GM12878 (cell line): ENCODE measurements around the gene TGFBR3. TPM values are rescaled to one million over a fixed set of nuclear protein-coding genes. Genes with fewer than 3 reads are reported as not detected.

Source experiments
- ATAC-seq: fragments of 200-7000 bp; cut with Tn5 transposase; 3 replicates; pipeline ENCODE4 v1.9.1; 2020; ENCODE audit warnings: mild to moderate bottlenecking, moderate library complexity
- BruUV-seq: library from RNA; stranded (reverse); fragments of 400-500 nt; replicated peaks from 2 replicates; lab custom pipeline; 2021; lab: Mats Ljungman, UMichigan
- CTCF ChIA-PET: fragments of 300-600 bp; sonication (Branson Sonifier 250); formaldehyde crosslinking; extraction: SDS; loops from one replicate; lab custom pipeline; 2021; ENCODE audit warnings: inconsistent platforms; lab: Yijun Ruan, JAX
- POLR2A ChIA-PET: fragments of 350-600 bp; formaldehyde crosslinking; extraction: SDS; loops from one replicate; lab custom pipeline; 2021; ENCODE audit warnings: inconsistent platforms; lab: Charles Lee
- RAD21 ChIA-PET: fragments of 300-600 bp; sonication (Branson Sonifier 250); formaldehyde crosslinking; loops from one replicate; lab custom pipeline; 2023; ENCODE audit warnings: antibody characterized with exemption; ENCODE audit not compliant: unreplicated experiment; lab: Charles Lee
- SMC1A ChIA-PET: fragments of 300-600 bp; sonication (Branson Sonifier 250); formaldehyde crosslinking; loops from one replicate; lab custom pipeline; 2023; ENCODE audit not compliant: unreplicated experiment, uncharacterized antibody; lab: Charles Lee
- DNase-seq: peaks from one replicate; pipeline ENCODE4 v3.0.0-alpha.2; 2011; ENCODE audit warnings: low read depth, low spot score
- FAIRE-seq: peaks from 3 replicates; lab custom pipeline; 2011; peaks lifted over from hg19 to GRCh38; lab: Jason Lieb, UNC
- H2AFZ ChIP-seq: 2 replicates; pipeline ENCODE4 v1.6.0; 2011; ENCODE audit warnings: low read depth, low read length, control low read depth; ENCODE audit not compliant: control insufficient read depth
- H3K27ac ChIP-seq: 2 replicates; pipeline ENCODE4 v1.5.1; 2011; ENCODE audit warnings: control low read depth; ENCODE audit not compliant: control insufficient read depth, insufficient read depth
- H3K27me3 ChIP-seq, 2 experiments: replicated peaks in 1 of 2; 2 replicates each; pipeline versions ENCODE4 v1.6.0 to v1.6.1; 2011; ENCODE audit warnings: low read length in 1 of 2; ENCODE audit not compliant: control insufficient read depth in 2 of 2, insufficient read depth in 2 of 2
- H3K36me3 ChIP-seq, 2 experiments: 2 replicates each; pipeline ENCODE4 v1.5.1; 2011; ENCODE audit warnings: low read length in 1 of 2; ENCODE audit not compliant: control insufficient read depth in 2 of 2, insufficient read depth in 2 of 2
- H3K4me1 ChIP-seq: 2 replicates; pipeline ENCODE4 v1.6.1; 2011; ENCODE audit warnings: mild to moderate bottlenecking, low read length, moderate library complexity, mixed read lengths; ENCODE audit not compliant: control insufficient read depth, insufficient read depth
- H3K4me2 ChIP-seq: 2 replicates; pipeline ENCODE4 v1.6.0; 2011; ENCODE audit warnings: control low read depth; ENCODE audit not compliant: control insufficient read depth, insufficient read depth
- H3K4me3 ChIP-seq: fragments of 200-600 bp; sonication (generic); 2 replicates; pipeline ENCODE4 v1.5.1; 2016
- H3K79me2 ChIP-seq: 2 replicates; pipeline ENCODE4 v1.6.0; 2011; ENCODE audit warnings: low read length; ENCODE audit not compliant: control insufficient read depth, insufficient read depth
- H3K9ac ChIP-seq: 2 replicates; pipeline ENCODE4 v1.8.0; 2011; ENCODE audit warnings: low read length, control low read depth, mixed read lengths; ENCODE audit not compliant: control insufficient read depth, insufficient read depth
- H3K9me3 ChIP-seq: replicated peaks from 3 replicates; pipeline ENCODE4 v1.5.1; 2011; ENCODE audit warnings: mild to moderate bottlenecking, low read length; ENCODE audit not compliant: control insufficient read depth, insufficient read depth
- H4K20me1 ChIP-seq: 2 replicates; pipeline ENCODE4 v1.6.0; 2011; ENCODE audit not compliant: control insufficient read depth, insufficient read depth
- ATF7 ChIP-seq: fragments of 450-650 bp; IDR thresholded peaks from 2 replicates; pipeline ENCODE4 v1.6.1; 2016; ENCODE audit warnings: low read depth, mild to moderate bottlenecking
- CUX1 ChIP-seq: IDR thresholded peaks from 2 replicates; pipeline ENCODE4 v1.6.1; 2012; ENCODE audit warnings: improper control_type of control experiment, low read depth, low read length; ENCODE audit not compliant: insufficient replicate concordance
- E2F4 ChIP-seq: IDR thresholded peaks from 2 replicates; pipeline ENCODE4 v1.6.1; 2012; ENCODE audit warnings: low read depth, low read length, improper control_type of control experiment
- EGR1 ChIP-seq, 2 experiments: IDR thresholded peaks; 1 replicate in 1 of 2; 2 replicates in 1 of 2; pipeline ENCODE4 v1.6.1; 2011 to 2012; ENCODE audit warnings: low read depth in 2 of 2, low read length in 2 of 2, borderline replicate concordance in 1 of 2, mild to moderate bottlenecking in 1 of 2, moderate library complexity in 1 of 2
- JUND ChIP-seq: IDR thresholded peaks from 2 replicates; pipeline ENCODE4 v1.6.1; 2012; ENCODE audit warnings: low read depth, mild to moderate bottlenecking, low read length, improper control_type of control experiment, moderate library complexity
- KDM1A ChIP-seq: fragments of 200-600 bp; sonication (generic); IDR thresholded peaks from 2 replicates; pipeline ENCODE4 v1.6.1; 2016; ENCODE audit warnings: borderline replicate concordance
- MYB ChIP-seq: fragments of 150-350 bp; IDR thresholded peaks from 2 replicates; pipeline ENCODE4 v1.6.1; 2014; ENCODE audit warnings: mild to moderate bottlenecking, low read depth, low read length, borderline replicate concordance
- NR2C2 ChIP-seq: IDR thresholded peaks from 2 replicates; pipeline ENCODE4 v1.6.1; 2011; ENCODE audit warnings: borderline replicate concordance, low read depth; ENCODE audit not compliant: control insufficient read depth, insufficient read length
- RBBP5 ChIP-seq: fragments of 200-600 bp; sonication (generic); conservative IDR thresholded peaks from 2 replicates; pipeline ENCODE4 v1.6.1; 2016
- RCOR1 ChIP-seq: conservative IDR thresholded peaks from 2 replicates; pipeline ENCODE4 v1.6.1; 2012; ENCODE audit warnings: low read depth, low read length, improper control_type of control experiment
- SIX5 ChIP-seq: IDR thresholded peaks from 2 replicates; pipeline ENCODE4 v1.6.1; 2011; ENCODE audit warnings: mild to moderate bottlenecking, low read depth, low read length, moderate library complexity; ENCODE audit not compliant: severe bottlenecking
- SREBF1 ChIP-seq: IDR thresholded peaks from 2 replicates; pipeline ENCODE4 v1.6.1; 2012; ENCODE audit warnings: mild to moderate bottlenecking, low read length
- TARDBP ChIP-seq: IDR thresholded peaks from 2 replicates; pipeline ENCODE4 v1.6.1; 2016; ENCODE audit warnings: borderline replicate concordance
- ZBTB11 ChIP-seq: fragments of 450-650 bp; formaldehyde crosslinking; IDR thresholded peaks from 2 replicates; pipeline ENCODE4 v1.5.0; 2022; ENCODE audit warnings: mild to moderate bottlenecking, missing genetic modification characterization
- ZNF274 ChIP-seq: IDR thresholded peaks from one replicate; pipeline ENCODE4 v1.8.0; 2011; ENCODE audit not compliant: insufficient read length, insufficient read depth
- WGBS: methylation state at CpG from one replicate; pipeline ENCODE4 v1.1.6; 2016; ENCODE audit warnings: low lambda C conversion rate; ENCODE audit not compliant: insufficient replicate concordance, insufficient coverage; ENCODE audit errors: missing lambda C conversion rate; 5-methylcytosine and 5-hydroxymethylcytosine counted together
- in situ Hi-C: fragments of 300-500 bp; cut with MboI; formaldehyde crosslinking; loops from 9 replicates; pipeline ENCODE4 v1.14.3; 2018; ENCODE audit warnings: mixed read lengths
- intact Hi-C: fragments of 100-400 bp; cut with micrococcal nuclease; formaldehyde crosslinking; loops from one replicate; pipeline ENCODE4 v1.14.2; 2022; ENCODE audit not compliant: unreplicated experiment
- polyA plus RNA-seq, 11 experiments: library from polyadenylated mRNA; depleted of rRNA in 4 of 11; unstranded in 6 of 11; stranded (reverse) in 5 of 11; fragments of >200 nt; fragmentation: Nextera tagmentation in 4 of 11; fragmentation: Illumina TruSeq in 1 of 11; extraction: Ambion mirVana in 4 of 11; extraction: Trizol in 1 of 11; gene quantifications; 1 replicate in 1 of 11; 2 replicates in 10 of 11; pipeline versions ENCODE4 v1.2.1 to v1.2.3, GENCODE V29; 2011 to 2016; ENCODE audit warnings: inconsistent platforms in 2 of 11, missing spikeins in 2 of 11, low read depth in 1 of 11
- total RNA-seq, 4 experiments: library from RNA; depleted of rRNA in 3 of 4; stranded (reverse); fragments of >200 nt in 3 of 4; fragmentation: Illumina TruSeq in 1 of 4; extraction: Trizol in 1 of 4; gene quantifications; 2 replicates each; pipeline versions ENCODE4 v1.2.1 to v1.2.3, GENCODE V29; 2013 to 2021

TGFBR3 gene
- total and polyA plus RNA-seq, 10 of the 15 experiments (the other 5 are each of a cell fraction or from before 2014, with no cell fraction given): 2.7 to 16.5 (median 12.6) TPM

GRCh38 chr1:91745640-91746373, 140.1 kb downstream of the TGFBR3 start:
- ChIA-PET POLR2A (no interaction called here), CTCF (no interaction called here), RAD21 (no interaction called here), SMC1A (no interaction called here)
- H3K27me3 ChIP-seq: no peaks in the 10 kb centered on the region
- no peak overlapping the region for H3K27ac ChIP-seq
- 45% methylated on average over 5 of the region's 5 CpGs for WGBS
- DNase-seq (no peak), ATAC-seq (no peak), FAIRE-seq (no peak)
- H3K4me3 ChIP-seq: no peak overlapping the region
- intact Hi-C loops: no loop called here
- H4K20me1 ChIP-seq: no peaks in the 10 kb centered on the region
- peaks cover 3% of the 10 kb centered on the region; the same call in 1 of the 2 replicates for H3K4me1 ChIP-seq
- H3K9me3 ChIP-seq: peaks cover 2% of the 10 kb centered on the region; the same call in 2 of the 3 replicates
- BruUV-seq: no TSS peak
- H3K79me2 ChIP-seq: no peaks in the 10 kb centered on the region
- no peaks in the 10 kb centered on the region for H3K36me3 ChIP-seq
- no peak overlapping the region for H3K9ac ChIP-seq
- H2AFZ ChIP-seq: no peak overlapping the region
- in situ Hi-C loops: no loop called here
- no peak overlapping the region for H3K4me2 ChIP-seq
- TF ChIP-seq ATF7 (no peak), NR2C2 (no peak), RCOR1 (no peak), SREBF1 (no peak), SIX5 (no peak), JUND (no peak), MYB (no peak), ZNF274 (no peak), E2F4 (no peak), EGR1 (IDR thresholded peaks at IDR 0.05; ENCODE audit: borderline replicate concordance in 1 of 2, low read depth in 2 of 2, low read length in 2 of 2) (no peak), TARDBP (no peak), ZBTB11 (CRISPR knock-in tag) (no peak), RBBP5 (no peak), CUX1 (no peak), KDM1A (no peak)
